IMR-90 (cell line): ENCODE measurements around the gene FASLG. TPM values are rescaled to one million over a fixed set of nuclear protein-coding genes. Genes with fewer than 3 reads are reported as not detected.

Experiments used
- ATAC-seq: fragments of 200-7000 bp; cut with Tn5 transposase; 2 replicates; pipeline ENCODE4 v1.9.1; 2020; ENCODE audit warnings: low read depth, mild to moderate bottlenecking, moderate library complexity
- BruUV-seq: library from RNA; stranded (reverse); fragments of 400-500 nt; replicated peaks from 2 replicates; lab custom pipeline; 2021; lab: Mats Ljungman, UMichigan
- CTCF ChIA-PET: fragments of 300-600 bp; formaldehyde crosslinking; extraction: SDS; loops from one replicate; lab custom pipeline; 2021; ENCODE audit warnings: antibody characterized with exemption; lab: Yijun Ruan, JAX
- POLR2A ChIA-PET: fragments of 300-600 bp; sonication (Branson Sonifier 250); formaldehyde crosslinking; loops from one replicate; lab custom pipeline; 2022; ENCODE audit warnings: antibody characterized with exemption; ENCODE audit not compliant: unreplicated experiment; lab: Charles Lee
- DNase-seq: peaks from one replicate; pipeline ENCODE4 v3.0.0; 2013
- H2AFZ ChIP-seq: replicated peaks from 2 replicates; pipeline ENCODE3; 2013; ENCODE audit warnings: low read length, mild to moderate bottlenecking; ENCODE audit not compliant: poor library complexity
- H2AK5ac ChIP-seq: 2 replicates; pipeline ENCODE4 v1.6.1; 2013; ENCODE audit warnings: low read depth, low read length, inconsistent platforms
- H2AK9ac ChIP-seq: replicated peaks from 2 replicates; pipeline ENCODE3; 2013; ENCODE audit warnings: mild to moderate bottlenecking, low read depth, low read length, moderate library complexity; ENCODE audit not compliant: poor library complexity
- H2BK120ac ChIP-seq: 2 replicates; pipeline ENCODE4 v1.6.1; 2013; ENCODE audit warnings: low read depth, low read length, inconsistent platforms
- H2BK15ac ChIP-seq: 3 replicates; pipeline ENCODE4 v1.6.1; 2013; ENCODE audit warnings: low read depth, low read length, inconsistent platforms
- H2BK20ac ChIP-seq: 2 replicates; pipeline ENCODE4 v1.6.1; 2013; ENCODE audit warnings: low read depth, mild to moderate bottlenecking, inconsistent platforms, low read length, moderate library complexity
- H2BK5ac ChIP-seq: 2 replicates; pipeline ENCODE4 v1.6.1; 2013; ENCODE audit warnings: mild to moderate bottlenecking, low read depth, low read length, inconsistent platforms; ENCODE audit not compliant: poor library complexity, severe bottlenecking
- H3K14ac ChIP-seq: replicated peaks from 2 replicates; pipeline ENCODE4 v1.6.1; 2013; ENCODE audit warnings: low read depth, low read length, inconsistent platforms
- H3K18ac ChIP-seq: 2 replicates; pipeline ENCODE4 v1.6.1; 2013; ENCODE audit warnings: low read depth, low read length, control low read depth
- H3K23ac ChIP-seq: 2 replicates; pipeline ENCODE4 v1.6.1; 2013; ENCODE audit warnings: low read depth, low read length, inconsistent platforms
- H3K27ac ChIP-seq: 2 replicates; pipeline ENCODE4 v1.5.1; 2013; ENCODE audit warnings: mild to moderate bottlenecking, control low read depth, low read length; ENCODE audit not compliant: insufficient read depth
- H3K27me3 ChIP-seq: 2 replicates; pipeline ENCODE4 v1.6.1; 2013; ENCODE audit warnings: low read length; ENCODE audit not compliant: control insufficient read depth, insufficient read depth
- H3K36me3 ChIP-seq: 2 replicates; pipeline ENCODE4 v1.6.1; 2013; ENCODE audit warnings: low read length, mixed read lengths; ENCODE audit not compliant: control insufficient read depth, insufficient read depth
- H3K4ac ChIP-seq: 2 replicates; pipeline ENCODE4 v1.6.1; 2013; ENCODE audit warnings: low read depth, low read length, inconsistent platforms
- H3K4me1 ChIP-seq: 2 replicates; pipeline ENCODE4 v1.6.1; 2013; ENCODE audit warnings: low read length, mixed read lengths; ENCODE audit not compliant: control insufficient read depth, insufficient read depth
- H3K4me2 ChIP-seq: 2 replicates; pipeline ENCODE4 v1.6.1; 2013; ENCODE audit warnings: low read depth, mild to moderate bottlenecking, control low read depth, low read length, moderate library complexity
- H3K4me3 ChIP-seq: 2 replicates; pipeline ENCODE4 v1.5.1; 2013; ENCODE audit warnings: low read depth, mild to moderate bottlenecking, control low read depth, low read length, moderate library complexity; ENCODE audit not compliant: insufficient read depth
- H3K56ac ChIP-seq: 2 replicates; pipeline ENCODE4 v1.6.1; 2013; ENCODE audit warnings: low read length, inconsistent platforms; ENCODE audit not compliant: insufficient read depth; ENCODE audit errors: extremely low read depth
- H3K79me1 ChIP-seq, 2 experiments: 2 replicates each; pipeline ENCODE4 v1.6.1; 2013; ENCODE audit warnings: low read length in 2 of 2, inconsistent platforms in 1 of 2, low read depth in 1 of 2
- H3K9ac ChIP-seq: 2 replicates; pipeline ENCODE4 v1.6.1; 2013; ENCODE audit warnings: low read depth, low read length, control low read depth
- H3K9me1 ChIP-seq: 2 replicates; pipeline ENCODE4 v1.6.1; 2013; ENCODE audit warnings: low read length, inconsistent platforms; ENCODE audit not compliant: insufficient read depth
- H3K9me3 ChIP-seq: 2 replicates; pipeline ENCODE4 v1.6.1; 2013; ENCODE audit warnings: low read length; ENCODE audit not compliant: control insufficient read depth, insufficient read depth
- H4K20me1 ChIP-seq: 2 replicates; pipeline ENCODE4 v1.6.1; 2013; ENCODE audit warnings: low read length, inconsistent platforms; ENCODE audit not compliant: insufficient read depth
- H4K5ac ChIP-seq: 2 replicates; pipeline ENCODE4 v1.6.1; 2013; ENCODE audit warnings: mild to moderate bottlenecking, low read depth, low read length, control low read depth
- H4K8ac ChIP-seq, 2 experiments: 2 replicates each; pipeline ENCODE4 v1.6.1; 2013; ENCODE audit warnings: low read depth in 2 of 2, low read length in 2 of 2, control low read depth in 1 of 2, inconsistent platforms in 1 of 2
- H4K91ac ChIP-seq: 2 replicates; pipeline ENCODE4 v1.6.1; 2013; ENCODE audit warnings: low read depth, low read length, inconsistent platforms; ENCODE audit not compliant: insufficient read depth
- BHLHE40 ChIP-seq: fragments of 150-350 bp; IDR thresholded peaks from 2 replicates; pipeline ENCODE4 v1.6.1; 2016; ENCODE audit warnings: mild to moderate bottlenecking, low read depth, low read length
- CEBPB ChIP-seq: IDR thresholded peaks from 2 replicates; pipeline ENCODE4 v1.6.1; 2012; ENCODE audit warnings: low read depth, low read length, improper control_type of control experiment
- ELK1 ChIP-seq: fragments of 150-350 bp; IDR thresholded peaks from 2 replicates; pipeline ENCODE4 v1.6.1; 2016; ENCODE audit warnings: low read depth, mild to moderate bottlenecking, low read length, moderate library complexity, borderline replicate concordance
- MAZ ChIP-seq: IDR thresholded peaks from 2 replicates; pipeline ENCODE4 v1.6.1; 2012; ENCODE audit warnings: low read depth, mild to moderate bottlenecking, low read length, improper control_type of control experiment, moderate library complexity, borderline replicate concordance
- MXI1 ChIP-seq: IDR thresholded peaks from 2 replicates; pipeline ENCODE4 v1.6.1; 2012; ENCODE audit warnings: low read depth, mild to moderate bottlenecking, low read length, moderate library complexity, borderline replicate concordance
- SMC3 ChIP-seq: fragments of 150-350 bp; IDR thresholded peaks from 2 replicates; pipeline ENCODE4 v1.6.1; 2016; ENCODE audit warnings: low read depth, mild to moderate bottlenecking, antibody characterized with exemption, low read length, moderate library complexity
- WGBS, 2 experiments: methylation state at CpG; one replicate each; pipeline versions ENCODE4 v1.1.5 to v1.1.7; 2013; ENCODE audit warnings: missing lambda C conversion rate in 2 of 2; ENCODE audit not compliant: insufficient read length in 1 of 2; ENCODE audit errors: extremely low coverage in 2 of 2; 5-methylcytosine and 5-hydroxymethylcytosine counted together
- dilution Hi-C: fragments of 300-500 bp; cut with HindIII; formaldehyde crosslinking; loops from one replicate; pipeline ENCODE4 v1.14.3; 2018; ENCODE audit warnings: low sequenced_read_pairs; ENCODE audit not compliant: unreplicated experiment
- in situ Hi-C: fragments of 300-500 bp; cut with MboI; formaldehyde crosslinking; loops from 3 replicates; pipeline ENCODE4 v1.14.3; 2019; ENCODE audit warnings: low sequenced_read_pairs, inconsistent platforms, mixed read lengths
- intact Hi-C: fragments of 100-400 bp; cut with micrococcal nuclease; formaldehyde crosslinking; loops from 2 replicates; pipeline ENCODE4 v1.10.0; 2022
- polyA plus RNA-seq, 3 experiments: library from polyadenylated mRNA; depleted of rRNA; stranded (reverse); fragments of >200 nt; gene quantifications; 2 replicates each; pipeline ENCODE4 v1.2.3, GENCODE V29; 2012; ENCODE audit warnings: low replicate concordance in 1 of 3
- total RNA-seq: library from RNA; depleted of rRNA; stranded (reverse); fragments of >200 nt; gene quantifications from 2 replicates; pipeline ENCODE4 v1.2.3, GENCODE V29; 2012

Gene FASLG
- total and polyA plus RNA-seq, 2 of the 4 experiments (the other 2 are of a cell fraction): 0.14 to 0.18 TPM

- Histone ChIP-seq H3K9me3 (no peaks in the 10 kb centered on the region), H3K56ac (no peak overlapping the region), H3K79me1 (no peaks in the 10 kb centered on the region), H2BK120ac (no peak overlapping the region), H3K9ac (no peak overlapping the region), H3K27me3 (no peaks in the 10 kb centered on the region), H2AK5ac (no peak overlapping the region), H3K36me3 (no peaks in the 10 kb centered on the region), H4K5ac (no peak overlapping the region), H3K27ac (no peak overlapping the region), H3K23ac (no peak overlapping the region), H3K4me2 (no peak overlapping the region), H3K18ac (no peak overlapping the region), H2BK15ac (no peak overlapping the region), H4K20me1 (no peaks in the 10 kb centered on the region), H2BK20ac (no peak overlapping the region), H3K4ac (no peak overlapping the region), H3K9me1 (0 out of 2 replicates have a peak, but pooled peaks cover under 1% of the 10 kb centered on the region), H3K14ac (no peak overlapping the region), H4K91ac (no peak overlapping the region), H2BK5ac (no peak overlapping the region), H2AK9ac (no peak overlapping the region), H3K4me3 (no peak overlapping the region), H2AFZ (no peak overlapping the region), H4K8ac (no peak overlapping the region), H3K4me1 (0 out of 2 replicates have a peak, but pooled peaks cover 3% of the 10 kb centered on the region)
- ATAC-seq (no peak), DNase-seq (no peak)
- no TSS peak for BruUV-seq
- TF ChIP-seq SMC3 (no peak), CEBPB (no peak), BHLHE40 (no peak), MXI1 (no peak), ELK1 (no peak), MAZ (no peak)
- POLR2A ChIA-PET: no interaction called here
- dilution Hi-C loops (no loop called here), in situ Hi-C loops (no loop called here), intact Hi-C loops (no loop called here)
- CTCF ChIA-PET: no interaction called here
- WGBS, 2 experiments: no CpG with 5 or more reads among the region's 1 CpG
These were observed 1.3 kb upstream of the FASLG start for GRCh38 chr1:172657586-172657985.
